ENCODE data around the gene CUTA. TPM values are rescaled to one million over a fixed set of nuclear protein-coding genes. Genes with fewer than 3 reads are reported as not detected.

Gene CUTA
- total RNA-seq, 3 donors from 2014 or later (not counting 1 experiment from before 2014, with no cell fraction given), result 166 to 186 (median 184) TPM

DNA sequence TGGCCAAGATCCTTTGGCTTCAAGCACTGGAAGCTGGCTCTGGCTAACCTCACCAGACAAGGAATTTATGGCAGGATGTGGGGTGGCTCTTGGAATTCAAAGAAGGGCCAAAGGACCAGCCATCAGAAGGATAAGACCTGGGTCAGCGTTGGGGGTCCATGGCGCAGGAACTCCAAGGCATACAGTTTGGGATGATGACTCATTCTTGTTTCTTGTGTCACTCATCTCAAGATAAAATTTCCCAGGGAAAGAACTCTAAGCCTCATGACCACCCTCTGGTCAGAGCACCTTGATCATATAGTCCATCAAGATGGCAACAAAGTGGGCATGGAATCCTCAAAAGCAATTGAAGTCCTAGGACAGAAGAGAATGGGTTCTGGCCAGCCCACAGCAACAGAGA is 41.3 kb upstream of the CUTA start:
- H3K9me3 Mint-ChIP-seq, result no peaks in the 10 kb centered on the region
- DNase-seq (no peak), ATAC-seq (no peak)
- no peak overlapping the region for H3K27ac Mint-ChIP-seq
- intact Hi-C loops (cut with micrococcal nuclease), result loop anchor here (10.0 kb wide), 1 partner anchor 116 kb away; no protein-coding TSS in a partner anchor
- Histone ChIP-seq H3K4me1 (ENCODE audit: control insufficient read depth, insufficient read depth, low read length) (peaks cover 8% of the 10 kb centered on the region), H3K27me3 (ENCODE audit: control insufficient read depth, insufficient read depth, low read length) (no peaks in the 10 kb centered on the region), H3K36me3 (ENCODE audit: control insufficient read depth, insufficient read depth, low read length) (no peaks in the 10 kb centered on the region), H3K27ac (ENCODE audit: low read length) (no peak overlapping the region), H3K9me3 (ENCODE audit: control insufficient read depth, insufficient read depth, low read length) (no peaks in the 10 kb centered on the region), H3K4me3 (ENCODE audit: low read length) (no peak overlapping the region)
- peaks cover 14 to 20% of the 10 kb centered on the region in 2 donors for H3K4me1 Mint-ChIP-seq
- 100% methylated on average over 2 of the region's 2 CpGs for WGBS (ENCODE audit: insufficient coverage)
- H3K4me3 Mint-ChIP-seq, result no peak overlapping the region
- peaks cover 0 to 9% of the 10 kb centered on the region in 2 donors for H3K27me3 Mint-ChIP-seq (ENCODE audit: low read depth in 2 of 2)
- H3K36me3 Mint-ChIP-seq, result no peaks in the 10 kb centered on the region
- no peak for TF ChIP-seq CTCF (IDR thresholded peaks at IDR 0.05)

GRCh38 chr6:33458676-33459075 is 40.8 kb upstream of the CUTA start:
- Mint-ChIP-seq H3K4me3 (no peak overlapping the region), H3K27me3 (ENCODE audit: low read depth in 2 of 2) (peaks cover 0 to 8% of the 10 kb centered on the region in 2 donors), H3K36me3 (no peaks in the 10 kb centered on the region), H3K9me3 (no peaks in the 10 kb centered on the region), H3K27ac (no peak overlapping the region), H3K4me1 (peaks cover 19 to 25% of the 10 kb centered on the region in 2 donors)
- intact Hi-C loops (cut with micrococcal nuclease), result loop anchor here (10.0 kb wide), 1 partner anchor 116 kb away; no protein-coding TSS in a partner anchor
- Histone ChIP-seq H3K4me3 (ENCODE audit: low read length) (no peak overlapping the region), H3K4me1 (ENCODE audit: control insufficient read depth, insufficient read depth, low read length) (peaks cover 11% of the 10 kb centered on the region), H3K36me3 (ENCODE audit: control insufficient read depth, insufficient read depth, low read length) (no peaks in the 10 kb centered on the region), H3K9me3 (ENCODE audit: control insufficient read depth, insufficient read depth, low read length) (no peaks in the 10 kb centered on the region), H3K27me3 (ENCODE audit: control insufficient read depth, insufficient read depth, low read length) (no peaks in the 10 kb centered on the region), H3K27ac (ENCODE audit: low read length) (no peak overlapping the region)
- DNase-seq, result no peak
- WGBS (ENCODE audit: insufficient coverage), result 92% methylated on average over 3 of the region's 3 CpGs
- ATAC-seq, result no peak
- TF ChIP-seq CTCF (IDR thresholded peaks at IDR 0.05), result no peak

DNA sequence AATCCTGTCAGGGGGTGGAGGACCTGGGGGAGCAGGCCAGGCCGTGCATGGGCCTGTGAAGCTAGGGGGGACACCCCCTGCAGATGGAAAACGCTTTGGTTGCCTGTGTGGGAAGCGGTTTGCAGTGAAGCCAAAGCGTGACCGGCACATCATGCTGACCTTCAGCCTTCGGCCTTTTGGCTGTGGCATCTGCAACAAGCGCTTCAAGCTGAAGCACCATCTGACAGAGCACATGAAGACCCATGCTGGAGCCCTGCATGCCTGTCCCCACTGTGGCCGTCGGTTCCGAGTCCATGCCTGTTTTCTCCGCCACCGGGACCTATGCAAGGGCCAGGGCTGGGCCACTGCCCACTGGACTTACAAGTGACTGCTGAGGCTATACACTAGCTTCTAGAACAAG is 38.2 kb upstream of the CUTA start:
- Histone ChIP-seq H3K27me3 (ENCODE audit: control insufficient read depth, insufficient read depth, low read length) (no peaks in the 10 kb centered on the region), H3K9me3 (ENCODE audit: control insufficient read depth, insufficient read depth, low read length) (no peaks in the 10 kb centered on the region), H3K36me3 (ENCODE audit: control insufficient read depth, insufficient read depth, low read length) (no peaks in the 10 kb centered on the region), H3K27ac (ENCODE audit: low read length) (no peak overlapping the region), H3K4me3 (ENCODE audit: low read length) (no peak overlapping the region), H3K4me1 (ENCODE audit: control insufficient read depth, insufficient read depth, low read length) (peaks cover 23% of the 10 kb centered on the region)
- no peak for ATAC-seq
- Mint-ChIP-seq H3K27ac (peak overlapping the region in 1 of 2 donors; percentile 98), H3K9me3 (no peaks in the 10 kb centered on the region), H3K27me3 (ENCODE audit: low read depth in 2 of 2) (no peaks in the 10 kb centered on the region), H3K36me3 (no peaks in the 10 kb centered on the region), H3K4me1 (peaks cover 28 to 42% of the 10 kb centered on the region in 2 donors), H3K4me3 (peak overlapping the region; percentile 31)
- no peak for DNase-seq
- intact Hi-C loops (cut with micrococcal nuclease), result loop anchor here (10.0 kb wide), 1 partner anchor 119 kb away; no protein-coding TSS in a partner anchor
- WGBS (ENCODE audit: insufficient coverage), result 97% methylated on average over 12 of the region's 12 CpGs
- no peak for TF ChIP-seq CTCF (IDR thresholded peaks at IDR 0.05)

DNA sequence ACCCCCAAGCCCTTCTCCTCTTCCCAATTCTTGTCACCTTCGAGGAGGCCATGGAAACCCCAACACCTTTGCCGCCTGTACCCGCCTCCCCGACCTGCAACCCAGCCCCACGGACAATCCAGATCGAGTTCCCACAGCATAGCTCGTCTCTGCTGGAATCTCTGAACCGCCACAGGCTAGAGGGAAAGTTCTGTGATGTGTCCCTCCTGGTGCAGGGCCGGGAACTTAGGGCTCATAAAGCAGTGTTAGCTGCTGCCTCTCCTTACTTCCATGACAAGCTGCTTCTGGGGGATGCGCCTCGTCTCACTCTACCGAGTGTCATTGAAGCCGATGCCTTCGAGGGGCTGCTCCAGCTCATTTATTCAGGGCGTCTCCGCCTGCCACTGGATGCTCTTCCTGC is 37.1 kb upstream of the CUTA start:
- 66% methylated on average over 16 of the region's 16 CpGs for WGBS (ENCODE audit: insufficient coverage)
- H3K36me3 ChIP-seq (ENCODE audit: control insufficient read depth, insufficient read depth, low read length), result no peaks in the 10 kb centered on the region
- no peak overlapping the region for H3K27ac ChIP-seq (ENCODE audit: low read length)
- intact Hi-C loops (cut with micrococcal nuclease), result loop anchor here (2.0 to 10.0 kb wide), 2 partner anchors 26 to 120 kb away; no protein-coding TSS in a partner anchor
- ATAC-seq (no peak), DNase-seq (no peak)
- no peaks in the 10 kb centered on the region for H3K9me3 ChIP-seq (ENCODE audit: control insufficient read depth, insufficient read depth, low read length)
- Mint-ChIP-seq H3K36me3 (no peaks in the 10 kb centered on the region), H3K27ac (peak overlapping the region; percentile 89 to 98), H3K9me3 (no peaks in the 10 kb centered on the region), H3K4me3 (peak overlapping the region; percentile 97), H3K4me1 (peaks cover 28 to 42% of the 10 kb centered on the region in 2 donors), H3K27me3 (ENCODE audit: low read depth in 2 of 2) (no peaks in the 10 kb centered on the region)
- no peaks in the 10 kb centered on the region for H3K27me3 ChIP-seq (ENCODE audit: control insufficient read depth, insufficient read depth, low read length)
- H3K4me3 ChIP-seq (ENCODE audit: low read length), result peak overlapping the region; percentile 62
- peaks cover 23% of the 10 kb centered on the region for H3K4me1 ChIP-seq (ENCODE audit: control insufficient read depth, insufficient read depth, low read length)
- TF ChIP-seq CTCF (IDR thresholded peaks at IDR 0.05), result no peak

Data from natural killer cell (primary cell).